Smooth muscle cell (in vitro differentiated cells): ENCODE results near the gene DNAJC1. TPM values are rescaled to one million over a fixed set of nuclear protein-coding genes. Genes with fewer than 3 reads are reported as not detected.
"Not testable (repeated sequence)": the region's sequence is repeated elsewhere in the genome, so short reads cannot be mapped to it uniquely, and the experiment has no call there.

Source experiments
- DNase-seq: peaks from one replicate; lab custom pipeline; 2025; ENCODE audit not compliant: unreplicated experiment; lab: John Stamatoyannopoulos, UW
- H2AFZ ChIP-seq: fragments of 200-600 bp; sonication (generic); 2 replicates; pipeline ENCODE4 v1.6.0; 2016; ENCODE audit warnings: antibody characterized with exemption, low read depth, mild to moderate bottlenecking
- H3F3A ChIP-seq: fragments of 200-600 bp; sonication (generic); 2 replicates; pipeline ENCODE4 v1.6.0; 2017; ENCODE audit warnings: antibody characterized with exemption, low read depth
- H3K27ac ChIP-seq: fragments of 200-600 bp; sonication (generic); 2 replicates; pipeline ENCODE4 v1.5.1; 2016; ENCODE audit warnings: low read depth, mild to moderate bottlenecking
- H3K27me3 ChIP-seq: fragments of 200-600 bp; sonication (generic); 2 replicates; pipeline ENCODE4 v1.6.1; 2016; ENCODE audit warnings: low read depth, mild to moderate bottlenecking
- H3K36me3 ChIP-seq: fragments of 200-600 bp; sonication (generic); 2 replicates; pipeline ENCODE4 v1.5.1; 2016; ENCODE audit warnings: low read depth
- H3K4me1 ChIP-seq: fragments of 200-600 bp; sonication (generic); 2 replicates; pipeline ENCODE4 v1.5.1; 2016; ENCODE audit warnings: low read depth
- H3K4me2 ChIP-seq: fragments of 200-600 bp; sonication (generic); 2 replicates; pipeline ENCODE4 v1.6.0; 2016; ENCODE audit warnings: mild to moderate bottlenecking
- H3K4me3 ChIP-seq: fragments of 200-600 bp; sonication (generic); 2 replicates; pipeline ENCODE4 v1.5.1; 2016; ENCODE audit warnings: mild to moderate bottlenecking
- H3K79me2 ChIP-seq: fragments of 200-600 bp; sonication (generic); 2 replicates; pipeline ENCODE4 v1.6.0; 2016; ENCODE audit warnings: low read depth, mild to moderate bottlenecking
- H3K9ac ChIP-seq: fragments of 200-600 bp; sonication (generic); 2 replicates; pipeline ENCODE4 v1.6.0; 2016; ENCODE audit warnings: low read depth
- H3K9me3 ChIP-seq: fragments of 200-600 bp; sonication (generic); replicated peaks from 2 replicates; pipeline ENCODE4 v1.5.1; 2016; ENCODE audit warnings: low read depth
- H4K20me1 ChIP-seq: fragments of 200-600 bp; sonication (generic); 2 replicates; pipeline ENCODE4 v1.6.0; 2016; ENCODE audit warnings: low read depth
- WGBS: methylation state at CpG from one replicate; pipeline ENCODE4 v1.1.7; 2016; ENCODE audit warnings: low lambda C conversion rate; 5-methylcytosine and 5-hydroxymethylcytosine counted together
- polyA plus RNA-seq: library from polyadenylated mRNA; unstranded; fragments of >200 nt; fragmentation: Nextera tagmentation; extraction: Ambion mirVana; gene quantifications from 2 replicates; pipeline ENCODE4 v1.2.1, GENCODE V29; 2016
- total RNA-seq: library from RNA; depleted of rRNA; stranded (reverse); fragments of >200 nt; gene quantifications from 2 replicates; pipeline ENCODE4 v1.2.3, GENCODE V29; 2014
- TF ChIP-seq, protein P1 (sequence below): fragments of 200-600 bp; sonication (generic); IDR thresholded peaks from 2 replicates; pipeline ENCODE4 v1.5.1; 2017; ENCODE audit warnings: borderline replicate concordance, mild to moderate bottlenecking, antibody characterized with exemption; ENCODE audit not compliant: insufficient read depth, poor library complexity, severe bottlenecking

The DNAJC1 gene
- total and polyA plus RNA-seq, 2 experiments from 2014 or later: 67.0 to 88.5 TPM

DNA sequence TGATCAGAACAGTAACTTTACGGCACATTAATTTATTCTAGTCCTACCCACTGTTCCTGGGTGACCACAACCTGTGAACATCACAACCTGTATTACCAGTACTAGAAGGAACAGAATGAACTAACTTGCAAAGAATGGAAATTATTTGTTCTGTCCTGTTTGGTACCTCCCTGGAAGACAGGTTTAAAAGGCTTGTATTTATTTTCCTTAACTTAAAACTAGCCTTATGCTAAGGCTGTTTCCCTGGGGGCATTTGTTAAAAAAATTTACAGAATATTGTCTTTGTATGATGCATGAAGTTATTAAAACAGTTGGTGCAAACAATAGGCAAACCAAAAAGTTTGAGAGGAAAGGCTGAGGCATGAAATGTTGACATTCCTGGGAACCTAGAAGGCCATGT, 132.7 kb downstream of the DNAJC1 start:
- H4K20me1 ChIP-seq: no peaks in the 10 kb centered on the region
- H3K36me3 ChIP-seq: peaks cover 34% of the 10 kb centered on the region
- no peaks in the 10 kb centered on the region for H3K79me2 ChIP-seq
- no peak overlapping the region for H3K4me3 ChIP-seq
- H2AFZ ChIP-seq: no peak overlapping the region
- peak overlapping the region; percentile 52 for H3K27ac ChIP-seq
- H3F3A ChIP-seq: no peaks in the 10 kb centered on the region
- no peaks in the 10 kb centered on the region for H3K4me1 ChIP-seq
- no peaks in the 10 kb centered on the region for H3K27me3 ChIP-seq
- 94% methylated on average over 1 of the region's 1 CpG for WGBS
- DNase-seq: no peak
- TF ChIP-seq, protein P1, sequence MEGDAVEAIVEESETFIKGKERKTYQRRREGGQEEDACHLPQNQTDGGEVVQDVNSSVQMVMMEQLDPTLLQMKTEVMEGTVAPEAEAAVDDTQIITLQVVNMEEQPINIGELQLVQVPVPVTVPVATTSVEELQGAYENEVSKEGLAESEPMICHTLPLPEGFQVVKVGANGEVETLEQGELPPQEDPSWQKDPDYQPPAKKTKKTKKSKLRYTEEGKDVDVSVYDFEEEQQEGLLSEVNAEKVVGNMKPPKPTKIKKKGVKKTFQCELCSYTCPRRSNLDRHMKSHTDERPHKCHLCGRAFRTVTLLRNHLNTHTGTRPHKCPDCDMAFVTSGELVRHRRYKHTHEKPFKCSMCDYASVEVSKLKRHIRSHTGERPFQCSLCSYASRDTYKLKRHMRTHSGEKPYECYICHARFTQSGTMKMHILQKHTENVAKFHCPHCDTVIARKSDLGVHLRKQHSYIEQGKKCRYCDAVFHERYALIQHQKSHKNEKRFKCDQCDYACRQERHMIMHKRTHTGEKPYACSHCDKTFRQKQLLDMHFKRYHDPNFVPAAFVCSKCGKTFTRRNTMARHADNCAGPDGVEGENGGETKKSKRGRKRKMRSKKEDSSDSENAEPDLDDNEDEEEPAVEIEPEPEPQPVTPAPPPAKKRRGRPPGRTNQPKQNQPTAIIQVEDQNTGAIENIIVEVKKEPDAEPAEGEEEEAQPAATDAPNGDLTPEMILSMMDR: no peak
- no peak overlapping the region for H3K9ac ChIP-seq
- no peak overlapping the region for H3K4me2 ChIP-seq
- H3K9me3 ChIP-seq: peaks cover 12% of the 10 kb centered on the region

DNA sequence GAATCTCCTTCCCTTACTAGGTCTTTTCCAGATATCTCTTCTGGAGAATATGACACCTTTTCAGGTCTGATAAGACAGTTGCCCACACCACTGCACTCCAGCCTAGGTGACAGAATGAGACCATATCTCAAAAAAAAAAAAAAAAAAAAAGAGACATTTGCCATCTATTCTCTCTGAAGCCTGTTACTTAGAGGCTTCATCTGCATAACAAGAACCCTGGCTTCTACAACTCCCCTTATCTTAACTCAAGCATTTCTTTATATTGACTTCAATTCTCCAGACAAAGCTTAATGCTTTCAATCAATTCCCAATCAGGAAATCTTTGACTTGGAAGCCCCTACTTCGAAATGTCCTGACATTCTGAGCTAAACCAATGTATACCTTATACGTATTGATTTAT, 134.4 kb downstream of the DNAJC1 start:
- H3K4me2 ChIP-seq, H3K9ac ChIP-seq, H3K27ac ChIP-seq, H3K4me3 ChIP-seq, H3K27me3 ChIP-seq, H3K79me2 ChIP-seq, H3K4me1 ChIP-seq, H3F3A ChIP-seq, H4K20me1 ChIP-seq, DNase-seq, H2AFZ ChIP-seq: not testable (repeated sequence)
- WGBS: 78% methylated on average over 2 of the region's 2 CpGs
- Histone ChIP-seq H3K36me3 (peaks cover 32% of the 10 kb centered on the region), H3K9me3 (peaks cover 12% of the 10 kb centered on the region)

DNA sequence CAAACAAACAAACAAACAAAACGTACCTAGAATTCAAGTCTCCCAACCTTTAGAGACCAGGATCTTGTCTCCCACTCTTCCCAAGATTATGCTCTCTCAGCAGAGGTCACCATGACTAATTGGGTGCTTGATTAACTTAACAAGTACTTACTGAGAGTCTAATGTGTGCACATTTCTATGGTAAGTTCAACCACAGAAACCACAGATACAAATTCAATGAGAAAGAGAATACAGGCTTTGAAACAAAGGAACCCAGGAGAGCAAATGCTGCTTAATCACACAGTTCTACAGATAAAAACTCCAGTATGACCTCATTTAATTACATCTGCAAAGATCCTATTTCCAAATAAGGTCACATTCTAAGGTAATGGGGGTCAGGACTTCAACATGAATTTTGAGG, 142.8 kb downstream of the DNAJC1 start:
- TF ChIP-seq, protein P1: no peak
- H4K20me1 ChIP-seq: no peaks in the 10 kb centered on the region
- H3F3A ChIP-seq: no peaks in the 10 kb centered on the region
- H3K36me3 ChIP-seq: no peaks in the 10 kb centered on the region
- H3K27ac ChIP-seq: no peak overlapping the region
- H3K9me3 ChIP-seq: no peaks in the 10 kb centered on the region
- WGBS: 91% methylated on average over 1 of the region's 1 CpG
- no peak for DNase-seq
- H3K27me3 ChIP-seq: no peaks in the 10 kb centered on the region
- H3K4me3 ChIP-seq: no peak overlapping the region
- H3K79me2 ChIP-seq: peaks cover 3% of the 10 kb centered on the region
- no peak overlapping the region for H2AFZ ChIP-seq
- H3K9ac ChIP-seq: no peak overlapping the region
- H3K4me1 ChIP-seq: no peaks in the 10 kb centered on the region
- H3K4me2 ChIP-seq: no peak overlapping the region

DNA sequence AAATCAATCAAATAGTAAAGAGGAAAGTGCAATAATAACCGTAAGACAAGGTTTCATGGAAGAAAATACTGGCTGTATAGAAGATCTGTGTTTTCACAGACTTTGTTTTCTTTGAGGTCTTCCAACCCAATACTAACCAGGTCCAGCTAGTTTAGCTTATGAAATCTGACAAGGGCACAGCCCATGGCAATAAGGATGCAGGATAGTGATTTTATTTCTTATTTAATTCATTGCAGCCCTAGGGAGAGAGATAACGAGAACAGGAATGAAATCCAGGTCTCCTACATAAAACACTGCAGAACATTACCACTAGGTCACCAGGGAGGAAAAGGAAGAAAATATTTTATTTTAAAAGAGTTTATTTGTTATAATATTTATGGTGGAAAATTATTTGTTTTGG, 145.1 kb downstream of the DNAJC1 start:
- H3K27me3 ChIP-seq: no peaks in the 10 kb centered on the region
- no peak overlapping the region for H3K9ac ChIP-seq
- H3K79me2 ChIP-seq: no peaks in the 10 kb centered on the region
- WGBS: 77% methylated on average over 2 of the region's 2 CpGs
- H3K4me3 ChIP-seq: no peak overlapping the region
- no peaks in the 10 kb centered on the region for H3F3A ChIP-seq
- H3K4me1 ChIP-seq: no peaks in the 10 kb centered on the region
- no peak overlapping the region for H3K4me2 ChIP-seq
- no peaks in the 10 kb centered on the region for H3K36me3 ChIP-seq
- no peak overlapping the region for H3K27ac ChIP-seq
- no peak for DNase-seq
- H4K20me1 ChIP-seq: no peaks in the 10 kb centered on the region
- no peak overlapping the region for H2AFZ ChIP-seq
- no peaks in the 10 kb centered on the region for H3K9me3 ChIP-seq
- TF ChIP-seq, protein P1: no peak
